GM23338 (cell line): ENCODE data around the gene OR2AT4. TPM values are rescaled to one million over a fixed set of nuclear protein-coding genes. Genes with fewer than 3 reads are reported as not detected.

Source experiments
- ATAC-seq: fragments of 200-7000 bp; cut with Tn5 transposase; 3 replicates; pipeline ENCODE4 v1.9.1; 2020
- DNase-seq: peaks from one replicate; pipeline ENCODE4 v3.0.0-alpha.2; 2015; ENCODE audit warnings: low spot score
- H2AFZ ChIP-seq: fragments of 200-600 bp; sonication (generic); 2 replicates; pipeline ENCODE4 v1.8.0; 2016; ENCODE audit warnings: antibody characterized with exemption, mild to moderate bottlenecking, moderate library complexity
- H3F3A ChIP-seq: fragments of 200-600 bp; sonication (generic); replicated peaks from 2 replicates; pipeline ENCODE4 v1.8.0; 2017; ENCODE audit warnings: antibody characterized with exemption, mixed run types, low read depth
- H3K27ac ChIP-seq: fragments of 200-600 bp; sonication (generic); 2 replicates; pipeline ENCODE4 v1.6.1; 2016; ENCODE audit warnings: low read depth
- H3K27me3 ChIP-seq: fragments of 200-600 bp; sonication (generic); 2 replicates; pipeline ENCODE4 v1.8.0; 2016; ENCODE audit warnings: mild to moderate bottlenecking, mixed run types, moderate library complexity; ENCODE audit not compliant: insufficient read depth
- H3K36me3 ChIP-seq: fragments of 200-600 bp; sonication (generic); 2 replicates; pipeline ENCODE4 v1.8.0; 2016; ENCODE audit warnings: mild to moderate bottlenecking; ENCODE audit not compliant: insufficient read depth
- H3K4me1 ChIP-seq: fragments of 200-600 bp; sonication (generic); 2 replicates; pipeline ENCODE4 v1.8.0; 2016; ENCODE audit warnings: mild to moderate bottlenecking, moderate library complexity; ENCODE audit not compliant: insufficient read depth
- H3K4me2 ChIP-seq: fragments of 200-600 bp; sonication (generic); 2 replicates; pipeline ENCODE4 v1.7.1; 2017; ENCODE audit warnings: mixed run types
- H3K4me3 ChIP-seq: fragments of 200-600 bp; sonication (generic); 2 replicates; pipeline ENCODE4 v1.6.1; 2016; ENCODE audit warnings: mixed run types
- H3K79me2 ChIP-seq: fragments of 200-600 bp; sonication (generic); replicated peaks from 2 replicates; pipeline ENCODE4 v1.8.0; 2017; ENCODE audit warnings: mild to moderate bottlenecking; ENCODE audit not compliant: insufficient read depth
- H3K9me2 ChIP-seq: fragments of 200-600 bp; sonication (generic); 2 replicates; pipeline ENCODE4 v1.8.0; 2017; ENCODE audit not compliant: insufficient read depth
- H4K20me1 ChIP-seq: fragments of 200-600 bp; sonication (generic); replicated peaks from 2 replicates; pipeline ENCODE4 v1.8.0; 2017; ENCODE audit warnings: mild to moderate bottlenecking; ENCODE audit not compliant: insufficient read depth
- H3K27ac Mint-ChIP-seq: 2 replicates; pipeline ENCODE4 v1.8.0; 2020; ENCODE audit warnings: inconsistent platforms, mild to moderate bottlenecking, moderate library complexity, mixed read lengths
- H3K27me3 Mint-ChIP-seq: 3 replicates; pipeline ENCODE4 v1.8.0; 2022; ENCODE audit warnings: low read depth, mild to moderate bottlenecking, moderate library complexity, mixed read lengths, inconsistent platforms; ENCODE audit not compliant: insufficient read depth, poor library complexity
- H3K36me3 Mint-ChIP-seq: 3 replicates; pipeline ENCODE4 v1.8.0; 2021; ENCODE audit warnings: low read depth, mild to moderate bottlenecking, inconsistent platforms, moderate library complexity, mixed read lengths
- H3K4me1 Mint-ChIP-seq: 3 replicates; pipeline ENCODE4 v1.8.0; 2020; ENCODE audit warnings: mild to moderate bottlenecking, inconsistent platforms, mixed read lengths
- H3K4me3 Mint-ChIP-seq: 3 replicates; pipeline ENCODE4 v1.8.0; 2021; ENCODE audit warnings: moderate library complexity, mild to moderate bottlenecking, inconsistent platforms, mixed read lengths
- H3K9me3 Mint-ChIP-seq: 3 replicates; pipeline ENCODE4 v1.8.0; 2020; ENCODE audit warnings: moderate library complexity, mild to moderate bottlenecking, inconsistent platforms, mixed read lengths
- CREB1 ChIP-seq: fragments of 250-450 bp; sonication (Bioruptor Pico); IDR thresholded peaks from 2 replicates; pipeline ENCODE4 v1.5.0; 2020; ENCODE audit warnings: low read depth, mild to moderate bottlenecking, moderate library complexity
- EZH2 ChIP-seq: fragments of 200-600 bp; sonication (generic); IDR thresholded peaks from one replicate; pipeline ENCODE4 v1.8.0; 2017; ENCODE audit warnings: antibody characterized with exemption, mild to moderate bottlenecking, low read depth; ENCODE audit not compliant: unreplicated experiment
- EZH2phosphoT487 ChIP-seq: fragments of 200-600 bp; sonication (generic); IDR thresholded peaks from one replicate; pipeline ENCODE4 v1.8.1; 2018; ENCODE audit warnings: antibody characterized with exemption; ENCODE audit not compliant: unreplicated experiment
- JUNB ChIP-seq: IDR thresholded peaks from one replicate; pipeline ENCODE4 v1.6.1; 2016; ENCODE audit warnings: antibody characterized with exemption; ENCODE audit not compliant: unreplicated experiment
- NANOG ChIP-seq: IDR thresholded peaks from 2 replicates; pipeline ENCODE4 v1.6.1; 2016; ENCODE audit warnings: antibody characterized with exemption, borderline replicate concordance
- POLR2AphosphoS5 ChIP-seq: IDR thresholded peaks from 2 replicates; pipeline ENCODE4 v1.6.1; 2016; ENCODE audit warnings: antibody characterized with exemption, low read depth
- REST ChIP-seq: IDR thresholded peaks from one replicate; pipeline ENCODE4 v1.6.1; 2018; ENCODE audit warnings: antibody characterized with exemption; ENCODE audit not compliant: unreplicated experiment
- STAT1 ChIP-seq: IDR thresholded peaks from one replicate; pipeline ENCODE4 v1.6.1; 2016; ENCODE audit warnings: antibody characterized with exemption; ENCODE audit not compliant: unreplicated experiment
- ZNF331 ChIP-seq: fragments of 250-450 bp; sonication (Bioruptor Pico); IDR thresholded peaks from 2 replicates; pipeline ENCODE4 v1.5.0; 2020; ENCODE audit warnings: low read depth, mild to moderate bottlenecking, moderate library complexity
- ZNF462 ChIP-seq: fragments of 250-450 bp; sonication (Bioruptor Pico); IDR thresholded peaks from 2 replicates; pipeline ENCODE4 v1.5.0; 2020; ENCODE audit warnings: mild to moderate bottlenecking, moderate library complexity
- polyA plus RNA-seq: library from polyadenylated mRNA; unstranded; fragments of >200 nt; fragmentation: Nextera tagmentation; extraction: Ambion mirVana; gene quantifications from 2 replicates; pipeline ENCODE4 v1.2.1, GENCODE V29; 2016
- total RNA-seq: library from RNA; depleted of rRNA; stranded (reverse); fragments of >200 nt; shearing (Covaris generic); gene quantifications from 2 replicates; pipeline ENCODE4 v1.2.3, GENCODE V29; 2014

The OR2AT4 gene
- total and polyA plus RNA-seq, 2 experiments from 2014 or later, result not detected

GRCh38 chr11:75113030-75113429 lies 16.4 kb upstream of the OR2AT4 start (continued):
- no peak for TF ChIP-seq POLR2AphosphoS5
- no peak for TF ChIP-seq JUNB
- no peak for TF ChIP-seq REST
- no peak for TF ChIP-seq CREB1 (CRISPR knock-in tag)
- no peak for TF ChIP-seq EZH2phosphoT487
- no peak for TF ChIP-seq ZNF331

GRCh38 chr11:75112200-75112599 lies 15.5 kb upstream of the OR2AT4 start:
- H2AFZ ChIP-seq, result no peak overlapping the region
- H3K27me3 Mint-ChIP-seq, result peaks cover 2% of the 10 kb centered on the region

More at GRCh38 chr11:75112200-75112599, 15.5 kb upstream of the OR2AT4 start:
- Histone ChIP-seq H3K79me2 (no peaks in the 10 kb centered on the region), H4K20me1 (no peaks in the 10 kb centered on the region), H3F3A (no peaks in the 10 kb centered on the region), H3K9me2 (no peaks in the 10 kb centered on the region), H3K27me3 (no peaks in the 10 kb centered on the region), H3K4me3 (no peak overlapping the region), H3K36me3 (no peaks in the 10 kb centered on the region), H3K27ac (no peak overlapping the region), H3K4me1 (no peaks in the 10 kb centered on the region), H3K4me2 (no peak overlapping the region)
- H3K9me3 Mint-ChIP-seq, result peaks cover 8% of the 10 kb centered on the region; the same call in 2 of the 3 replicates
- DNase-seq (no peak), ATAC-seq (no peak)
- H3K4me3 Mint-ChIP-seq, result no peak overlapping the region
- H3K4me1 Mint-ChIP-seq, result no peaks in the 10 kb centered on the region
- H3K27ac Mint-ChIP-seq, result no peak overlapping the region
- H3K36me3 Mint-ChIP-seq, result no peaks in the 10 kb centered on the region
- no peak for TF ChIP-seq ZNF462 (CRISPR knock-in tag)
- no peak for TF ChIP-seq CREB1 (CRISPR knock-in tag)
- TF ChIP-seq ZNF331, result no peak
- no peak for TF ChIP-seq JUNB
- TF ChIP-seq NANOG, result no peak
- no peak for TF ChIP-seq EZH2
- TF ChIP-seq STAT1, result no peak
- no peak for TF ChIP-seq REST
- no peak for TF ChIP-seq EZH2phosphoT487
